Inflammatory macrophage treated with lipopolysaccharide for 1 hour (primary cell): ENCODE measurements around the gene XRCC5.

Source experiments
- DNase-seq, 2 donors: peaks; one replicate each; pipeline ENCODE4 v3.0.0-alpha.2; 2020 to 2022

XRCC5 gene

GRCh38 chr2:216160786-216161185 lies 51.6 kb downstream of the XRCC5 start:
- no peak for DNase-seq

- no peak for DNase-seq
Measured at GRCh38 chr2:216161967-216162366, 52.8 kb downstream of the XRCC5 start.

GRCh38 chr2:216163518-216163917 lies 54.4 kb downstream of the XRCC5 start:
- no peak for DNase-seq

GRCh38 chr2:216164087-216164486 lies 54.9 kb downstream of the XRCC5 start:
- DNase-seq, result no peak

GRCh38 chr2:216164576-216164975 lies 55.4 kb downstream of the XRCC5 start:
- peak in 1 of 2 donors; percentile 29 for DNase-seq

- DNase-seq, result peak in 1 of 2 donors; percentile 22
Measured at GRCh38 chr2:216165711-216166110, 56.6 kb downstream of the XRCC5 start.

GRCh38 chr2:216169087-216169486 lies 59.9 kb downstream of the XRCC5 start:
- no peak for DNase-seq

GRCh38 chr2:216170076-216170763 lies 61.1 kb downstream of the XRCC5 start:
- peak; percentile 30 to 56 for DNase-seq

GRCh38 chr2:216171011-216171410 lies 61.9 kb downstream of the XRCC5 start:
- DNase-seq, result no peak

GRCh38 chr2:216172493-216172892 lies 63.3 kb downstream of the XRCC5 start:
- DNase-seq, result no peak

GRCh38 chr2:216179015-216179414 lies 69.9 kb downstream of the XRCC5 start:
- DNase-seq, result no peak

- no peak for DNase-seq
Measured at GRCh38 chr2:216181351-216181750, 72.2 kb downstream of the XRCC5 start.

GRCh38 chr2:216181953-216182461 lies 72.9 kb downstream of the XRCC5 start:
- no peak for DNase-seq

GRCh38 chr2:216183462-216183861 lies 74.3 kb downstream of the XRCC5 start:
- DNase-seq, result peak; percentile 55 to 58

- no peak for DNase-seq
Measured at GRCh38 chr2:216188559-216188850, 79.4 kb downstream of the XRCC5 start.

GRCh38 chr2:216188956-216189355 lies 79.8 kb downstream of the XRCC5 start:
- no peak for DNase-seq

- no peak for DNase-seq
Measured at GRCh38 chr2:216189410-216189809, 80.3 kb downstream of the XRCC5 start.

GRCh38 chr2:216192181-216192580 lies 83.0 kb downstream of the XRCC5 start:
- no peak for DNase-seq

- no peak for DNase-seq
Measured at GRCh38 chr2:216192931-216193330, 83.8 kb downstream of the XRCC5 start.

- no peak for DNase-seq
Measured at GRCh38 chr2:216194013-216194412, 84.9 kb downstream of the XRCC5 start.

GRCh38 chr2:216194561-216194960 lies 85.4 kb downstream of the XRCC5 start:
- DNase-seq, result no peak

- DNase-seq, result no peak
Measured at GRCh38 chr2:216195565-216196029, 86.4 kb downstream of the XRCC5 start.

GRCh38 chr2:216201692-216202306 lies 92.7 kb downstream of the XRCC5 start:
- no peak for DNase-seq

- no peak for DNase-seq
Measured at GRCh38 chr2:216202626-216203250, 93.6 kb downstream of the XRCC5 start.
